ENCODE data around the gene MAPRE3. TPM values are rescaled to one million over a fixed set of nuclear protein-coding genes. Genes with fewer than 3 reads are reported as not detected.

Gene MAPRE3
- total RNA-seq, 1 donor from 2014 or later = 16.3 TPM

- no peak overlapping the region for H3K4me3 Mint-ChIP-seq
- H3K4me1 Mint-ChIP-seq = peaks cover 7% of the 10 kb centered on the region
- H3K36me3 Mint-ChIP-seq (ENCODE audit: low read depth) = no peaks in the 10 kb centered on the region
- no peak for DNase-seq (ENCODE audit: low read depth, low spot score)
- no peaks in the 10 kb centered on the region for H3K9me3 Mint-ChIP-seq
- peaks cover 53% of the 10 kb centered on the region for H3K27me3 Mint-ChIP-seq (ENCODE audit: low read depth)
- H3K27ac Mint-ChIP-seq (ENCODE audit: unreplicated experiment) = no peak overlapping the region
- TF ChIP-seq, protein P1, sequence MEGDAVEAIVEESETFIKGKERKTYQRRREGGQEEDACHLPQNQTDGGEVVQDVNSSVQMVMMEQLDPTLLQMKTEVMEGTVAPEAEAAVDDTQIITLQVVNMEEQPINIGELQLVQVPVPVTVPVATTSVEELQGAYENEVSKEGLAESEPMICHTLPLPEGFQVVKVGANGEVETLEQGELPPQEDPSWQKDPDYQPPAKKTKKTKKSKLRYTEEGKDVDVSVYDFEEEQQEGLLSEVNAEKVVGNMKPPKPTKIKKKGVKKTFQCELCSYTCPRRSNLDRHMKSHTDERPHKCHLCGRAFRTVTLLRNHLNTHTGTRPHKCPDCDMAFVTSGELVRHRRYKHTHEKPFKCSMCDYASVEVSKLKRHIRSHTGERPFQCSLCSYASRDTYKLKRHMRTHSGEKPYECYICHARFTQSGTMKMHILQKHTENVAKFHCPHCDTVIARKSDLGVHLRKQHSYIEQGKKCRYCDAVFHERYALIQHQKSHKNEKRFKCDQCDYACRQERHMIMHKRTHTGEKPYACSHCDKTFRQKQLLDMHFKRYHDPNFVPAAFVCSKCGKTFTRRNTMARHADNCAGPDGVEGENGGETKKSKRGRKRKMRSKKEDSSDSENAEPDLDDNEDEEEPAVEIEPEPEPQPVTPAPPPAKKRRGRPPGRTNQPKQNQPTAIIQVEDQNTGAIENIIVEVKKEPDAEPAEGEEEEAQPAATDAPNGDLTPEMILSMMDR (conservative IDR thresholded peaks at IDR 0.05) = no peak
Observed at GRCh38 chr2:26964446-26965130, 5.8 kb upstream of the MAPRE3 start.

- DNase-seq (ENCODE audit: low read depth, low spot score) = no peak
- H3K4me1 Mint-ChIP-seq = peaks cover 26% of the 10 kb centered on the region
- TF ChIP-seq, protein P1 (conservative IDR thresholded peaks at IDR 0.05) = no peak
- no peaks in the 10 kb centered on the region for H3K36me3 Mint-ChIP-seq (ENCODE audit: low read depth)
- no peak overlapping the region for H3K4me3 Mint-ChIP-seq
- no peak overlapping the region for H3K27ac Mint-ChIP-seq (ENCODE audit: unreplicated experiment)
- H3K27me3 Mint-ChIP-seq (ENCODE audit: low read depth) = peaks cover 50% of the 10 kb centered on the region
- H3K9me3 Mint-ChIP-seq = no peaks in the 10 kb centered on the region
Observed at GRCh38 chr2:26968001-26968400, 2.4 kb upstream of the MAPRE3 start.

DNA sequence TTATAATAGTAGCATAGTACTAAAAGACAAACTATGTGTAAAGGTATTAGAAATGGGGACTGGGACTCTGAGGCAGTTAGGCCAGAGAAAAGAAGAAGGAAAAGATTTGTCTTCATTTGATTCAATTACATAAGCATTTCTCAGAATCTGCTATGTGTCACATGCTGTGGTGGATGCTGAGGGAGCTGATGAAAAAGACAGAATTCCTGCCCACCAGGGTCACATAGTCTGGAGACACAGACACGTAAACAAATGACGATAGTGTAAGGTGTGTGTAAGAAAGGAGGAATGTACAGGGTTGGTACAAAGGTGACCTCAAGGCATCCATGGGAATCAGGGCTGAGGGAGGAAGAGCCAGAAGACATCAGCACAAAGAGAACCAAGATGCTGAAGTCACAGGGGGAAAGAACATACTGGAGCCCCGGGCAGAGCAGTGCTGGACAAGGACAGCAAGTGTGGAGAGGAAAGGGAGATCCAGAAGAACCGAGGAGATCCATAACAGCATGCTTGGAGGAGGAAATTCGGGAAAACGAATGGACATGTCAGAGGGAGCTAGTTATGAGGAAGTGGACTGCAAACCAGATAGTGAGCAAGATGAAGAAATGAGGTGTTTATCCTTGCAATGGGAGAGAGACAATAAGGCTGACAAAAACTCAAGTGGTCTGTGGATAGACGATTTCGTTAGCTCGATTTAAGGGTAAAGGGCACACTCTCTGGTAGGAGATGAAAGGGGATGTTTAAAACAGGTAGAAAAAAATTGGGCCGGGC lies 1.2 kb upstream of the MAPRE3 start:
- Mint-ChIP-seq H3K27ac (ENCODE audit: unreplicated experiment) (no peak overlapping the region), H3K9me3 (no peaks in the 10 kb centered on the region)
- TF ChIP-seq, protein P1 (conservative IDR thresholded peaks at IDR 0.05) = no peak

GRCh38 chr2:26970928-26971627 lies 641 bp downstream of the MAPRE3 start:
- no peak for DNase-seq (ENCODE audit: low read depth, low spot score)
- H3K27ac Mint-ChIP-seq (ENCODE audit: unreplicated experiment) = peak overlapping the region; percentile 37

More for the DNA sequence above, 1.2 kb upstream of the MAPRE3 start:
- no peaks in the 10 kb centered on the region for H3K36me3 Mint-ChIP-seq (ENCODE audit: low read depth)
- H3K27me3 Mint-ChIP-seq (ENCODE audit: low read depth) = peaks cover 50% of the 10 kb centered on the region
- H3K4me1 Mint-ChIP-seq = peaks cover 26% of the 10 kb centered on the region
- no peak for DNase-seq (ENCODE audit: low read depth, low spot score)
- peak overlapping the region; percentile 45 for H3K4me3 Mint-ChIP-seq

More at GRCh38 chr2:26970928-26971627, 641 bp downstream of the MAPRE3 start:
- Mint-ChIP-seq H3K36me3 (ENCODE audit: low read depth) (no peaks in the 10 kb centered on the region), H3K4me3 (peak overlapping the region; percentile 89), H3K27me3 (ENCODE audit: low read depth) (peaks cover 44% of the 10 kb centered on the region), H3K9me3 (no peaks in the 10 kb centered on the region), H3K4me1 (peaks cover 26% of the 10 kb centered on the region)
- TF ChIP-seq, protein P1 (conservative IDR thresholded peaks at IDR 0.05) = no peak
